Measurements from ENCODE around the gene CCDC71L. TPM values are rescaled to one million over a fixed set of nuclear protein-coding genes. Genes with fewer than 3 reads are reported as not detected.
A peak's percentile ranks its signal among the peaks of the same experiment; 100 is the strongest.

CCDC71L gene
- polyA plus RNA-seq, 5 donors: 6.0 to 9.2 (median 6.8) TPM

DNA sequence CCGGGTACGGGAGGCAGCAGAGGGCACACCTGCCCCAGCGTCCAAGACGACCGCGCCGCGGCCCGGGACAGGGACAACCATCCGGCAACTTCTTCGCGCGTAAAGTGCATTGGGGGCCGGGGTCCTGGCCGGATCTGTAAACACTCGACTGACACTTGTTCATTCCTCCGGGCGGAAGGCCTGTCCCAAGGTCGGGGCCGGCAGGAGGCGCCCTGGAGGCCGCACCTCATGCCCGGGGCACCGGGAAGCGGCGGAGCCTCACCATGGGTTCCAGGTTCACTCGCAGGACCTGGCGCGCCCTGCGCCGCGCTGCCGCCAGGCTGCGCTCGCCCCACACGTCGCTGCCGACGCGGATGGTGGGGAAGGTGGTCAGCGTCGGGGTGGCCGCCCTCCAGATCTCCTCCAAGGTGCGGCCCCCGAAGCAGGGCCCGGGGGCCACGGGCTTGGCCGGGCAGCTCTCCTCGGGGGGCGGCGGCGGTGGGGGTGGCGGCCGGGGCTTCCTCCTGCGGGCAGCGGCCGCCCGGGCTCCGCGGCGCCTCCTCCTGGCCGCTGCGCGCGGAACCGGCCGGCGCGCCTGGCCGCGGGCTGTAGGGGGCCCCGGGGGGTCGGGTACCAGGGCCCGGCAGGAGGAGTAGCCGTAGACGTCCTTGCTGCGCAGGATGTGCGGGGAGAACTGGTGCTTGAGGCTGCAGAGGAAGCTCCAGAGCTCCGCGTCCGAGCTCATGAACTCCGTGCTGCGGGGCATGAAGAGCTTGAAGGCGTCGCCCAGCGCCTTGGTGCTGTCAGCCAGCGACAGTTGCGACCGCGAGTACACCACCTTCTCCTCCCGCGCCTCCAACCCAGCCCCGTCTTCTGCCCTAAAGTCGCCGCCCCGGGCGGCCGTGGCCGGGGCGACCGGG is 746 bp downstream of the CCDC71L start:
- DNase-seq: peak; percentile 55 to 60

DNA sequence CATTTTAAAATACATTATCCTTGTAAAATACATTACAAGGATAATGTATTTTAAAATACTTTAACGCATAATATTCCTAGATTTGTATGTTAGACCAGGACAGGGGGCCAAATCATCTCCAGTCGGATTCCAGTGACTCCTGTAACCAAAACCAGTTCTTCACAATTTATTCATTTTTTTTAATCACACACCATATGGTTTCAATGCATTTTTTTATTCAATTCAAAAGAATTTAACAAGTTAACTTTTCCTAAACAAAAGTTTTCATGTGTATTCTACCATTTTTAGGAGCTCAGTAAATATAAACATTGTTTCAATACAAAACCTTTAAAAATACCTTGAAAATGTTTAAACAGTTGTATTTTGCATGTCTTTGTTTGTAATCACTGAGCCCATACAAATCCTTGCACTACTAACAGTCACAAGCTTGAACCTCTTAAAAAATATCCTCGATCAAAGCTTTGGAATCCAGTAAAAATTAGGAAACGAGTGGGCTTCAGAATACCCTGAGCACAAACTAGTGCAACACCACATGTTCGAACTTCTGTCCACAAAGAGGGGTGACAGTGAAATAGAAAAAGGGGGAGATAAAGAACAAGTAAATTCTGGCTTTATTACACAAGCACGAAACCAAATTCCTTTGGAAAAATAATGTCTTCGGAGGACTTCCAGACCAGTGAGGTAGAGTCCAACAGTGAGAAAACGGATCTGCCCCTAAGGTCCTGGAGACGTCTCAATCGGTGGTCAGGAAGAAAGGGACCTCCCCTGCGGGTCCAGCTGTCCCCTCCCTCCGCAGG is 1.6 kb downstream of the CCDC71L start:
- DNase-seq: no peak

DNA sequence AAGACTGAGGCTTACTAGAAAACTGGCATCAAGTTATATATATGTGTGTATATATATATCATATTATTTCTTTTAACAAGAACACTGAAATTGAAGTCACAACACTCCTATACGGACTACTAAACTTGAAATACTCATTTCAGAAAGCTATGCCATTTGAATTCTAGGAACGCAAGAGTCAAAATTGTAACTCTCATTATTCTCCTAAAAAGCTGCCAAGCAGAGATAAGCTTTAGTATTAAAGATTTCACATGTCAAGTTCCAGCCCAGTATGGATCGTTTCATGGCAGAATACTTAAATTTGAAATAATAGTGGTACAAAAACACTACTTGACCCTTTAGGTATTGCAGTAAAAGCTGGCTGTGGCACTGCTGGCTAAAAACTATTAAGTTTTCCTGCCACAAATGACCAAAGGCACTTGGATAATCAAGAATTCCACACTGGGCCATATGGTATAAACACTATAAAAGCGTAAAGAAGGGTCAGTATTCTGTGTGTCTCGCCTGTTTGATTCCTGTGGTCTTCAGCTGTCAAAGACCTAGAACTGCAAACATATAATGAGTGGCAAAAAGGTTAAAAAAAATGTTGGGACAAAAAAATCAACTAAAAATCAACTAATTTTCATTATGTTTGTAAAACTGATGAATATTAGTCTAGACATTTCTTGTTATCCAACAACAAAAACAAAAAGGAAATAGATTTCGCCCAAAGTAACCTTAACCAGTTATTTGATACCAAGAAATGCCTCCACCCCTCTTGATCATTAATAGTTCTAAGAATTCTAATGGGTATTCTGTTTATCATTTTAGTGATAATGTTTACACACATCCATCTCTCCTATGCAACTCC is 2.4 kb downstream of the CCDC71L start:
- no peak for DNase-seq

DNA sequence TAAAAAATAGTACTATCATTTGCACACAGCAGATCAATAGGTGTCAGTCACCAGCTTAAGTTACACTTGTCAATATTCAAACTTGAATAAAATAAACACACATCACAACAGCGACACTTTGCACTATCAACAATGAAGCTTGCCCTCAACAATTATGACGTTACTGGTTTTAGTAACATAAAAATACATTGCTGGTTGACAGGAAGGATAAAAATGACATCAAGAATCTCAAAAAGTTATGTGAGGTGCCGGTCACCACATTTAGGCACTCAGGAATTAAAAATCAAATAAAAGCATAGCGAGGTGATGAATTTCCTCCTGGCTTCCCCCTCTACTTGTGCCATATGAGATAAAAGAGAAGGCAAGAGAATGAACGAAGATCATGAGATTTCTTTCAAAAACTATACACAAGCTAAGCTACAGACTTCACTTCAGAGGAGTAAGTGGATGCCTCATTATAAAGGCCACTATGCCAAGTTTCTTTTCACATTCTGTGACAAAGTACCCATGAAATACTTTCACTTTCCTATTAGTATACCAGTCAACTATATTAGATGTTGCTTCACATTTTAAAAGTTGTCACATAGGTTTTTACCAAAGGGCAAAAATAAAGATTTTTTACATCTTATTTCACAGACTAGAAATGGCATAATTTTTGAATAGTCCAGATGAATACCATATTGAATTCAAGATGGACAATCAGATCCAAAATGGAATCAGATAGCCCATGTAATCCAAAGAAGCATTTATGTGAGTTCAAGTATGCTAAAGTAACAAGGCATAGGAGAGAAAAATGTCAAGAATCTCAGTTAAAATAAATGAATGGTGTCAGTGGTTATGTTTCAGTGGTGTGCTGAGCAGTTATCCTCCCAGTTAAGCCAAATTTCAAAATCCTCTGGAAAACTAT is 3.6 kb downstream of the CCDC71L start:
- DNase-seq: no peak

DNA sequence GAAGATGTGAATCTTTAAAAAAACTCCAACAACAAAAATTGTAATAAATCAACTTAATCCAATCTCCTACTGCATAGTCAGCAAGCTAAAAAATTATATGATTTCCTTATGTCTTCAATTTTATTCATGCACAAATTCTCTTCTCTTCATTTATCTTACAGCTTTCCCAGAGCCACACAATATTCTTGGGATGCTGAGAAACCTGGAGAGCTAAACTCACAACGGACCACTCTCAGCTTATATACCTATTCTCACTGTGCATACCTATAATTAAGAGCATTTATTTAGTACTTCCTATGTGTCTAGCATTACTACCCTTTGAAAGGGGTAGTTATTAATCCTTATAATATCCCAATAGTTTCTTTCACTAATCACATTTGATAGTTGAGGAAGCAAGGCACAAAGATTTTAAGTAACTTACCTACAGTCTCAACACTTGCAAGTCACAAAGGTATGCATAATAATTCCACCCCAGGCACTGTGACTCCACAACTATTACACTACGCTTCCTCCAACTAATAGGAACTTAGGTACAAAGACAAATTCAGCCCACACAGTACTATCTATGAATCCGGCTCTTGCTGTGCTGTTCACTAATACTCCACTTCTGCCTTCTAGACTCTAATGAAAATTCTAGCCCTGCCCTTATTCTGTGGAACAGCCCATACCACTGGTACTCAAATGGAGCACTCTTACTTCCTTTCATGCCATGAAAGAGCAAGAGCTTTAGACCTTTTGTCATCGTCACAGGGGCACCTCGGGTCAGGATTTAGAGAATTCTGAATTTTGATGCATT is 5.1 kb downstream of the CCDC71L start:
- DNase-seq: no peak

DNA sequence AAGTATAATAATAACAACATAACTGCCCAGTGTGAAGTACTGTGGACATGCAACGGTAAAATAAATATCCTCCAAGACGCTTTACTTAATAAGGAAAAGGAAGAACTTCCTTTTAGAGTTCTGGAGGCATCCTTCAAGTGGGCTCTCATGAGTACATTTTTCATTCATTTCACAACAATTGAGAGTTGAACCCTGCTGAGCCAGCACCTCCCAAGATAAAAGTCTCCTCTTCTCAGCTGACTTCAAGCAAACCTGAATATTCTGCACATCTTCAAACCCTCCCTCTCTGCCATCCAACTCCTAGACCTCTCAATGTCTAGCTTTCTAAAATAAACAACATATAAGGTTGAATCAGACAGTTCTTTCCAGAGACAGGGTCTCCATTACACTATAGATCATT is 7.5 kb downstream of the CCDC71L start:
- DNase-seq: no peak

DNA sequence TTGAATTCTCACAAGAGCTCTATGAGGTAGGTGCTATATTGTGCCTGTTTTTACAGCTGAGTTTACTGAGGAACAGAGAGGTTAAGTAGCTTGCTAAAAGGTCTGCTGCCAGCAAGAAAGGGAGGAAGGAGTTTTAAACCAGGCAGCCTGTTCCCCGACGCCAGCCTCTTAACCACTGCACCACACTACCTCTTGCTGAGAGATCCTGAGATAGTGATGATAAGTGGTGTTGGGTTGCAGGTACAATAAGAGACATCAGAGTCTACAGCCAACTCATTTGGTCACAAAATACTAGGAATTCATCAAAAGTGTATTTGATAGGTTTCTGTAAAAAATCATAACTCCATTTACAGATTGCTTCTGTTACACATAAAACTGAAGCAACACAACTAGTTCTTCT is 8.0 kb downstream of the CCDC71L start:
- DNase-seq: no peak

DNA sequence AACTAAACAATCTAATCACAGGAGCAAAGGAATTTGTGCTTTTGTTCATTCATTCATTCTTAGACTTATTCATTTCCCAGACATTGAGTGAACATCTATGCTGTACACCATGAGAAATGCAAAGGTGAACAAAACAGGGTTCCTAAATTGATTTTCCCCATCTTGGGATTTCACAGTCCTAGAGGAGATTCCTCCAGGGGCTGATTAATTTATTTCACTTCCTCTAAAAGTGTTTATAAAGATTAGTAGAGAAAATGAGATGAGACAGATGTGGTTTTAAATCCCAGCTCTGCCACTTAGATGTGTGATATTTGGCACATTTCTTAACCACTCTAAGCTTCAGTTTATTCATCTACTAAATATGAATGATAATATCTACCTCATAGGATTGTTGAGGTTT is 8.9 kb downstream of the CCDC71L start:
- DNase-seq: no peak

DNA sequence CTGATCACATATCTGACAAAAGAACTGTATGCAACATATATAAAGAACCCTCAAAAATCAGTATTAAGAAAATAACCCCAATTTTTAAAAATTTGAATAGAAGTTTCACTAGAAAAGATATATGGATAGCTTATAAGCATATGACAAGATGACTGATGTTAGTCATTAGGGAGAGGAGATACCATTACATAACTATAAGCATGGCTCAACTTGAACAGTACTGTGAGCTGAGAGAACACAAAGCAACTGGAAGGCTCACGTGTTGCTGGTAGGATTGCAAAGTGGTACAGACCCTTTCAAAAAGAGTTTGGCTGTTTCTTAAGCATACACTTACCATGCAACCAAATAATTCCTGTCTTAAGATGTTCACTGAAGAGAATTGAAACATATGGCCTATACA is 14.7 kb downstream of the CCDC71L start:
- DNase-seq: no peak

DNA sequence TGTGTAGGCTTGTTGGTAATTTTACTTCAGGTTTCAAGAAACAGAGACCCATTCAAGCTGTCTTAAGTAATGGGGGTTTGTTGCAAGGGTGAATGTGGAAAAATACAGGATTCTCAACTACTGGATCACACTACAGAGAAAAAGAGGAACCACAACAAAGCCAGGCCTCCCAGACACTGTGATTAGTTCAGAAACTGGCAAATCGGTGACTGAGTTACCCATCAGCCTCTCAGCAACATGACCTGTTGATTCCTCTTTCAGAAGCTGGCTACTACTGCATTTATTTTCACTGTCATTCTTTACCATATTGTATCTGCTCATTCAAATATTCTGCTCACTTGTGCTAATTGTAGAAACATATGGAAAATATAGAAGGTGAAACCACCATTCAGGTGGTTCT is 16.0 kb downstream of the CCDC71L start:
- no peak for DNase-seq

DNA sequence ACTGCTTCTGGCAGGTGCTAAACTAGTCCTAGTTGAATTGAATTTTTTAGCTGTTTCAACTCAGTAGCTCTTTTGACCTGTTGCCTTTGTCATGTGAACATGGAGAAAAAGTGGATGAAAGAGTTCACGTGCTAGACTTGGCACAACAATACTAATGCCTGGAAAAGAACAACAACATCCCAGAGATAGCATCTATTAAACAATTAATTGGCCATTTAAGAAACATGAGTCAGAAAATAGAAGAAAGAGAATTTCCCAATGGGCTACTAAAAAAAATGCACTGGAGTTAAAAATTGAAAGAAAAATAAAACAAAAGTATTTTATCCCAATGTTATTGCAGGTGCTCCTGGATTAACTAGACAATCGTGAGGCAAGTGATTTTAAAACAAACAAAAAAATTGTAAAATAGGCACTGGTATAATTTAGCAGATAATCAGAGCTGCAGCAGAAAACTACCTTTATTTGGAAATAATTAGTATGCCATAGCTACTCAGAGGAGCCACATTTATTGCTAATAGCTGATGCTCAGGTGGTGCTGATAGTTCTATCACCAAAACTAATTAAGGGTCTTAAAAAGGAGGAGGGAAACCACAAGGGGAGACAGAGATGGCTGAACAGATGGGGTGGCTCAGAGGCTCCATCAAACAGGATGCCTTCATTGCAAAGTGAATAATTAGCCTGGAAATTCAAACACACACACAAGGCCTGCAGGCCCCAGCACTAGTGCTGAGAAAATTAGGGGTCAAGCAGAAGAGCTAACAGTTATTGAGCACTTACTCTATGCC is 17.6 kb downstream of the CCDC71L start:
- DNase-seq: no peak

DNA sequence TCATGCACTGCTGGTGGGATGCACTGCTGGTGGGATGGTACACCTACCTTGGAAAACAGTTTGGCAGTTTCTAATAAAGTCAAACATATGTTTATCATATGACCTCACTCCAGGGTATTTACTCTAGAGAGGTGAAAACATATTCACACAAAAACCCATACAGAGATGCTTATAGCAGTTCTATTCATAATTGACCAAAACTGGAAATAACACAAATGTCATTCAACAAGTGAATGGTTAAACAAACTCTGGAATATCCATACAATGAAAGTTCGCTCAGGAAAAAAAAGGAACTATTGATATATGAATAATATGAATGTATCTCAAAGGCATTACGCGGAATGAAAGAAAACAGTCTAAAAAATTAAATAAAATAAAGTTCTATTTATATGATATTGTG is 19.5 kb downstream of the CCDC71L start:
- no peak for DNase-seq

DNA sequence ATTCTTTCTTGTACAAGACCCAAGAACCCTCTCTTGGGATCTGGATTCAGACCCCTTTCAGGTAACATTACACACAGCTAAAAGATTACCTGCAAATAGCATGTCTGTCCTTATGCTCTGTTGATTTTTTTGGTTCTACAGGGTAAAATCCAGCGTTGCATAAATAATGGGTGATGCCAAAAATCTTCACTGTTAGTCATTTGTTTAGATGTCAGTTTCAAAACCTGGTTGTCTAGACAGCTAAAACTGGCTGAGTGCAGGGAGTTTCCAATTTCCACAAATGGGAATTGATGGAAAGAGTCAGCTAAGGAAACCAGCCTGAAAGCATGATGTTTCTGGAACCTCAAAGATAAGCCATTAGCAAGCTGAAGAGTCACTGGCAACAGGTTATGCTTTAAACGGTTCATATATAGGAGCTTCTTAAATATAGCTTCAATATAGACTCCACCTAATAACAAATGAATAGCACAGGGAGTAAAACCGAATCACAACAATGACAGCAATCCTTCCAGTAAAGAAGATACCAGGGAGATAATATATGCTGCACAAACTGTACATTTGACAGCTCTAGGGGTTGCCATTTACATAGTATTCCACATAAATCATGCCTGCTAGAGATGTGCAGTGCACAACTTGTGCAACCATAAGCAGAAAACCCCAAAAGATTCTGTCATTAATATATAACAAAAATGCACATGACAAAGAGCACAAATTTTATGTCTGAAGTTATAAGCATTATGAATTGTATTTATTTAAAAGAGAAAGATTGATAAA is 20.4 kb downstream of the CCDC71L start:
- DNase-seq: no peak

DNA sequence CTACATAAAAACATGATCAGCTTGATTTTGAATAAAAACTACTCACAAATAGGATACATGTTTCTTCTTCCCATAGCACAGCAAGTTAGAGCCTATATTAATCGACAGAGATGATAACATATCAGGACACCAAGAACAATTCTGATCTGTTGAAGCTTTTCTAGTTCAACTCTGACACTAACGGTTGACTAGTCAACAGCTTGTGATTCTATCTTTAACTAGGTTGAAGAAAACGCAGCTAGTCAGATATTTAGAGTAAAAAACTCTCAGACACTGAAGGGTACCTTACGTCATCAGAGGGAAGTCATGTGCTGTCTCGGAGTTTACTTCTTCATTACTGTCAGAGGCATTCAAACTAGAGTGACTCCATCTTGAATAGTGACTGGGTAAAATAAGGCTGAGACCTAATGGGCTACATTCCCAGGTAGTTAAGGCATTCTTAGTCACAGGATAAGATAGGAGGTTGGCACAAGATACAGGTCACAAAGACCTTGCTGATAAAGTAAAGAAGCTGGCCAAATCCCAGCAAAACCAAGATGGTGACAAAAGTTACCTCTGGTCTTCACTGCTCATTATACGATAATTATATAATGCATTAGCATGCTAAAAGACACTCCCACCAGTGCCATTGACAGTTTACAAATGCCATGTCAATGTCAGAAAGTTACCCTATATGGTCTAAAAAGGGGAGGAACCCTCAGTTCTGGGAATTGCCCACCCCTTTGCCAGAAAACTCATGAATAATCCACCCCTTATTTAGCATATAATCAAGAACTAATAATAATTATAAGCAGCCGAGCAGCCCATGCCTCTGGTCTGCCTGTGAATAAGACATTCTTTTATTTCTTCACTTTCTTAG is 21.3 kb downstream of the CCDC71L start:
- DNase-seq: no peak

DNA sequence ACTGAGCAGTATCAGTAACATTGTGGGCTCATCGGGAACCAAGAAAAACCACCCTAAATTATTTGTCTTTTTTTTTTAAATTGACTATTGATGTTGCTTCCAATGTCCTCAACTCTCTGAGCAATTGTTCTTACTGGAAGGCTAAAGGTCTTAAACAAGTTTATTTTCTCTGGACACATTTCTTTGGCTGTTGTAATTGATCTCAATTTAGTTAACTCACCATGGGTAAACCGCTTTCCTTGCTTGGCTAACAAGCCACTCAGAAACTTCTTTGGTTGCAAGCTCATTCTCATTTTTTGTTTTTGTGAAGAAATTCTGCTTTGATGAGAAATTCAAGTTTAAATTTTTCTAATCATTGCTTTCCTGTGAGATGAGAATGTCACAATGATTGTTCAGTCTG is 25.5 kb downstream of the CCDC71L start:
- no peak for DNase-seq

DNA sequence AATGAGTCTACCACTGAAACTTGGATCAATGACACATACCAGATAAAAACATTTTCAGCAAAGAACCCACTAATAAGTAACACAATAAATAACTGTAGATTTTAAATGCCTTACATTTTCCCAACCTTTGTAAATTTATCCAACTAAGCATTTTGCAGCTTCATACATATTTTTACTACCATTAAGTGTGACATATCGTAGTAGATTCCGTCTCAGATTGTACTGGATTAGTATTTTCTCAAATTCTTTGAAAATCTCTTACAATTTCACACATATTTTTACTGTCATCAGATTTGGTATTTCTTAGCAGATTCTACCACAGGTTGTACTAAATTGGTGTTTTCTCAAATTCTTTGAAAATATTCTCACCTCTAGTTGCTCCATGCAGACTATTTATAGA is 26.0 kb downstream of the CCDC71L start:
- no peak for DNase-seq

DNA sequence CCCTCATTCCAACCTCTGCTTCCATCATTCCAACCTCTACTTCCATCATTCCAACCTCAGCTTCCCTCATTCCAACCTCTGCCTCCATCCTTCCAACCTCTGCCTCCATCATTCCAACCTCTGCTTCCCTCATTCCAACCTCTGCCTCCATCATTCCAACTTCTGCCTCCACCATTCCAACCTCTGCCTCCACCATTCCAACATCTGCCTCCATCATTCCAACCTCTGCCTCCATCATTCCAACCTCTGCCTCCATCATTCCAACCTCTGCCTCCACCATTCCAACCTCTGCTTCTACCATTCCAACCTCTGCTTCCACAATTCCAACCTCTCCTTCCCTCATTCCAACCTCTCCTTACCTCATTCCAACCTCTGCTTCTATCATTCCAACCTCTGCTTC is 30.3 kb downstream of the CCDC71L start:
- DNase-seq: no peak

DNA sequence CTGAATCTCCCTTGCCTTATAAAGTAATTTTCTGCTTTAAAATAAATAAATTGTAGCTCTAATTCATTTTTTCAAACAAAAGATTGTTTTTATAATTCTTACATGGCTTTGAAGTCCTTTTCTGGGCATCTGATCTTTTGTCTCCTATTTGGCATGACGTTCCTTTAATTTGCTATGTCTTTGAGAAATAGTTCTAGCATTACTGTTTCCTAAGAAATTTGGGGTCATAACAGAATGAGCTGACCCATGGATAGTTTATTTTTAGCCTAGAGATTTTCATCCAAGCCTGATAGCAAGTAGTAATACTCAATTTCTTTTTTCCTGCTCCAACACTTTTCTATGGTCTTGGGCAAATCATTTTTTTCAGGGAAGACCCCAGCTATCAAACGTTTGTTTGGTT is 31.4 kb downstream of the CCDC71L start:
- no peak for DNase-seq

All from right lung (tissue), 5 donors.